HepG2 (cell line): ENCODE measurements around the gene LYSET. TPM values are rescaled to one million over a fixed set of nuclear protein-coding genes. Genes with fewer than 3 reads are reported as not detected.
A peak's percentile ranks its signal among the peaks of the same experiment; 100 is the strongest.

ENCODE experiments used
- ATM ChIP-seq: fragments of 450-650 bp; IDR thresholded peaks from 2 replicates; pipeline ENCODE4 v1.7.1; 2017; ENCODE audit warnings: mild to moderate bottlenecking, borderline replicate concordance
- DNMT1 ChIP-seq: sonication (generic); formaldehyde crosslinking; IDR thresholded peaks from 2 replicates; pipeline ENCODE4 v1.5.1; 2020; ENCODE audit warnings: mild to moderate bottlenecking, missing genetic modification reagents
- FLYWCH1 ChIP-seq: sonication (generic); formaldehyde crosslinking; IDR thresholded peaks from 2 replicates; pipeline ENCODE4 v1.8.1; 2023; ENCODE audit warnings: mild to moderate bottlenecking, missing genetic modification reagents
- HMG20B ChIP-seq: conservative IDR thresholded peaks from 2 replicates; pipeline ENCODE4 v1.6.1; 2016; ENCODE audit warnings: missing genetic modification reagents, missing compliant biosample characterization
- ISL2 ChIP-seq: sonication (generic); formaldehyde crosslinking; IDR thresholded peaks from 2 replicates; pipeline ENCODE4 v1.5.0; 2020; ENCODE audit warnings: missing genetic modification reagents
- JUNB ChIP-seq: sonication (generic); formaldehyde crosslinking; IDR thresholded peaks from 2 replicates; pipeline ENCODE4 v1.8.0; 2022; ENCODE audit warnings: missing genetic modification reagents, mild to moderate bottlenecking, borderline replicate concordance
- NR2F2 ChIP-seq: IDR thresholded peaks from 2 replicates; pipeline ENCODE4 v1.6.1; 2012; ENCODE audit warnings: low read depth, inconsistent platforms, borderline replicate concordance
- SETDB1 ChIP-seq: sonication (generic); formaldehyde crosslinking; IDR thresholded peaks from 2 replicates; pipeline ENCODE4 v1.5.1; 2020; ENCODE audit warnings: missing genetic modification reagents, mild to moderate bottlenecking, borderline replicate concordance
- ZFP37 ChIP-seq: sonication (generic); formaldehyde crosslinking; IDR thresholded peaks from 2 replicates; pipeline ENCODE4 v1.4.0; 2020; ENCODE audit warnings: missing genetic modification reagents, borderline replicate concordance
- ZNF33A ChIP-seq: sonication (generic); formaldehyde crosslinking; IDR thresholded peaks from 2 replicates; pipeline ENCODE4 v1.5.1; 2020; ENCODE audit warnings: missing genetic modification reagents, mild to moderate bottlenecking, moderate library complexity, borderline replicate concordance
- ZNF552 ChIP-seq: sonication (generic); formaldehyde crosslinking; IDR thresholded peaks from 2 replicates; pipeline ENCODE4 v1.9.0; 2022; ENCODE audit warnings: missing genetic modification reagents, mild to moderate bottlenecking, borderline replicate concordance
- ZNF605 ChIP-seq: sonication (generic); formaldehyde crosslinking; IDR thresholded peaks from 2 replicates; pipeline ENCODE4 v1.8.0; 2022; ENCODE audit warnings: mild to moderate bottlenecking, missing genetic modification reagents
- ZNF652 ChIP-seq: IDR thresholded peaks from 2 replicates; pipeline ENCODE4 v1.6.1; 2016; ENCODE audit warnings: low read depth, borderline replicate concordance
- polyA plus RNA-seq, 8 experiments: library from polyadenylated mRNA; depleted of rRNA in 3 of 8; stranded (reverse) in 7 of 8; unstranded in 1 of 8; fragments of >200 nt; fragmentation: Illumina TruSeq in 4 of 8; extraction: Trizol in 4 of 8; gene quantifications; 2 replicates each; pipeline versions ENCODE4 v1.2.1 to v1.2.3, GENCODE V29; 2011 to 2016; ENCODE audit warnings: low read depth in 4 of 8, missing spikeins in 1 of 8, mixed read lengths in 1 of 8; ENCODE audit not compliant: insufficient read depth in 1 of 8
- total RNA-seq, 5 experiments: library from RNA; depleted of rRNA; stranded (reverse); fragments of >200 nt; fragmentation: Illumina TruSeq; extraction: Trizol; gene quantifications; 2 replicates each; pipeline ENCODE4 v1.2.3, GENCODE V29; 2016; ENCODE audit warnings: low read depth in 1 of 5
- TF ChIP-seq, protein P1 (sequence below), 2 experiments: IDR thresholded peaks; 2 replicates each; pipeline ENCODE4 v1.6.1; 2011 to 2012; ENCODE audit warnings: low read length in 2 of 2, borderline replicate concordance in 1 of 2, low read depth in 1 of 2, mild to moderate bottlenecking in 1 of 2, moderate library complexity in 1 of 2
- TF ChIP-seq, protein P2 (sequence below): sonication (generic); formaldehyde crosslinking; IDR thresholded peaks from 2 replicates; pipeline ENCODE4 v1.4.0; 2020; ENCODE audit warnings: missing genetic modification reagents
- TF ChIP-seq, protein P3 (sequence below): sonication (generic); formaldehyde crosslinking; IDR thresholded peaks from 2 replicates; pipeline ENCODE4 v1.4.0; 2020; ENCODE audit warnings: mild to moderate bottlenecking, low read depth, missing genetic modification reagents
- TF ChIP-seq, protein P4 (sequence below): sonication (generic); formaldehyde crosslinking; IDR thresholded peaks from 2 replicates; pipeline ENCODE4 v1.4.0; 2020; ENCODE audit warnings: missing genetic modification reagents

LYSET gene
- total and polyA plus RNA-seq, 2 of the 13 experiments (the other 11 are each of a cell fraction or from before 2014, with no cell fraction given): 19.1 to 36.6 TPM

DNA sequence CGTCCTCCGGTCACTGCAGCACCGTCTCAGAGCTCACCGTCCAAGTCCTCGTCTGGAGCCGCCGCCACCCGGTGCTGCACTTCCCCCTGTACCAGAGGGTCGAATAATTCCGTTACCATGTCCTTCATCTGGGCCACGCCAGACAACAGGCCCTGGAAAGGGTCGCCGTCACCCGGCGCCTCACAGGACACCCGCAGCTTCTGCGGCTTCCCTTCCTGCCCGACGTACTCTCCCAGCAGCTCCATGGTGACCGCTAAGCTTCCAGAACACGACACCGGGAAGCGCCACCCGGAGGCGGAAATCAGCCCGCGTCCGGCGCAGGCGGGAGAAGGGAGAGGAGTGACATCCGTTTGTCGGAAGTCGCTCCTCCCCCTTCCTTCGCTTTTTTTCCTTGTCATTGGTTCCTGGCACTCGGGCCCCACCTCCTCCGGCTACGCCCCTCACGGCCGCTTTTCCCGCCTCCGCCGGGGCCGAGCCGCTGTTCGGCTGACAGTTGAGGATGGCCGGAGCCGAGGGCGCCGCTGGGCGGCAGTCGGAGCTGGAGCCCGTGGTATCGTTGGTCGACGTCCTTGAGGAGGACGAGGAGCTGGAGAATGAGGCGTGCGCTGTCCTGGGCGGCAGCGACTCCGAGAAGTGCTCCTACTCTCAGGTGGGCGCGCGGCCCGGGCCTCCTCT lies 21.8 kb downstream of the LYSET start, which contains the start of the genes GON7 and UBR7 (continued):
- TF ChIP-seq, protein P1, sequence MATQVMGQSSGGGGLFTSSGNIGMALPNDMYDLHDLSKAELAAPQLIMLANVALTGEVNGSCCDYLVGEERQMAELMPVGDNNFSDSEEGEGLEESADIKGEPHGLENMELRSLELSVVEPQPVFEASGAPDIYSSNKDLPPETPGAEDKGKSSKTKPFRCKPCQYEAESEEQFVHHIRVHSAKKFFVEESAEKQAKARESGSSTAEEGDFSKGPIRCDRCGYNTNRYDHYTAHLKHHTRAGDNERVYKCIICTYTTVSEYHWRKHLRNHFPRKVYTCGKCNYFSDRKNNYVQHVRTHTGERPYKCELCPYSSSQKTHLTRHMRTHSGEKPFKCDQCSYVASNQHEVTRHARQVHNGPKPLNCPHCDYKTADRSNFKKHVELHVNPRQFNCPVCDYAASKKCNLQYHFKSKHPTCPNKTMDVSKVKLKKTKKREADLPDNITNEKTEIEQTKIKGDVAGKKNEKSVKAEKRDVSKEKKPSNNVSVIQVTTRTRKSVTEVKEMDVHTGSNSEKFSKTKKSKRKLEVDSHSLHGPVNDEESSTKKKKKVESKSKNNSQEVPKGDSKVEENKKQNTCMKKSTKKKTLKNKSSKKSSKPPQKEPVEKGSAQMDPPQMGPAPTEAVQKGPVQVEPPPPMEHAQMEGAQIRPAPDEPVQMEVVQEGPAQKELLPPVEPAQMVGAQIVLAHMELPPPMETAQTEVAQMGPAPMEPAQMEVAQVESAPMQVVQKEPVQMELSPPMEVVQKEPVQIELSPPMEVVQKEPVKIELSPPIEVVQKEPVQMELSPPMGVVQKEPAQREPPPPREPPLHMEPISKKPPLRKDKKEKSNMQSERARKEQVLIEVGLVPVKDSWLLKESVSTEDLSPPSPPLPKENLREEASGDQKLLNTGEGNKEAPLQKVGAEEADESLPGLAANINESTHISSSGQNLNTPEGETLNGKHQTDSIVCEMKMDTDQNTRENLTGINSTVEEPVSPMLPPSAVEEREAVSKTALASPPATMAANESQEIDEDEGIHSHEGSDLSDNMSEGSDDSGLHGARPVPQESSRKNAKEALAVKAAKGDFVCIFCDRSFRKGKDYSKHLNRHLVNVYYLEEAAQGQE (IDR thresholded peaks at IDR 0.05; ENCODE audit: borderline replicate concordance in 1 of 2, low read depth in 1 of 2, low read length in 2 of 2): peak in 1 of 2 experiments; percentile 17; a peak in 2 of 4 replicates
- 0 out of 2 replicates have a peak, but pooled peaks have one; percentile 54 for TF ChIP-seq ZNF552 (CRISPR knock-in tag)
- TF ChIP-seq ISL2: no peak; the same call in 1 of the 2 replicates
- no peak for TF ChIP-seq SETDB1 (CRISPR knock-in tag)
- TF ChIP-seq ZNF33A: no peak
- peak; percentile 84 for TF ChIP-seq ZNF605 (CRISPR knock-in tag)
- TF ChIP-seq, protein P2, sequence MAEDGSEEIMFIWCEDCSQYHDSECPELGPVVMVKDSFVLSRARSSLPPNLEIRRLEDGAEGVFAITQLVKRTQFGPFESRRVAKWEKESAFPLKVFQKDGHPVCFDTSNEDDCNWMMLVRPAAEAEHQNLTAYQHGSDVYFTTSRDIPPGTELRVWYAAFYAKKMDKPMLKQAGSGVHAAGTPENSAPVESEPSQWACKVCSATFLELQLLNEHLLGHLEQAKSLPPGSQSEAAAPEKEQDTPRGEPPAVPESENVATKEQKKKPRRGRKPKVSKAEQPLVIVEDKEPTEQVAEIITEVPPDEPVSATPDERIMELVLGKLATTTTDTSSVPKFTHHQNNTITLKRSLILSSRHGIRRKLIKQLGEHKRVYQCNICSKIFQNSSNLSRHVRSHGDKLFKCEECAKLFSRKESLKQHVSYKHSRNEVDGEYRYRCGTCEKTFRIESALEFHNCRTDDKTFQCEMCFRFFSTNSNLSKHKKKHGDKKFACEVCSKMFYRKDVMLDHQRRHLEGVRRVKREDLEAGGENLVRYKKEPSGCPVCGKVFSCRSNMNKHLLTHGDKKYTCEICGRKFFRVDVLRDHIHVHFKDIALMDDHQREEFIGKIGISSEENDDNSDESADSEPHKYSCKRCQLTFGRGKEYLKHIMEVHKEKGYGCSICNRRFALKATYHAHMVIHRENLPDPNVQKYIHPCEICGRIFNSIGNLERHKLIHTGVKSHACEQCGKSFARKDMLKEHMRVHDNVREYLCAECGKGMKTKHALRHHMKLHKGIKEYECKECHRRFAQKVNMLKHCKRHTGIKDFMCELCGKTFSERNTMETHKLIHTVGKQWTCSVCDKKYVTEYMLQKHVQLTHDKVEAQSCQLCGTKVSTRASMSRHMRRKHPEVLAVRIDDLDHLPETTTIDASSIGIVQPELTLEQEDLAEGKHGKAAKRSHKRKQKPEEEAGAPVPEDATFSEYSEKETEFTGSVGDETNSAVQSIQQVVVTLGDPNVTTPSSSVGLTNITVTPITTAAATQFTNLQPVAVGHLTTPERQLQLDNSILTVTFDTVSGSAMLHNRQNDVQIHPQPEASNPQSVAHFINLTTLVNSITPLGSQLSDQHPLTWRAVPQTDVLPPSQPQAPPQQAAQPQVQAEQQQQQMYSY (CRISPR knock-in tag): peak; percentile 32; the same call in 1 of the 2 replicates
- no peak for TF ChIP-seq HMG20B (CRISPR knock-in tag)
- TF ChIP-seq ATM: no peak
- TF ChIP-seq, protein P3, sequence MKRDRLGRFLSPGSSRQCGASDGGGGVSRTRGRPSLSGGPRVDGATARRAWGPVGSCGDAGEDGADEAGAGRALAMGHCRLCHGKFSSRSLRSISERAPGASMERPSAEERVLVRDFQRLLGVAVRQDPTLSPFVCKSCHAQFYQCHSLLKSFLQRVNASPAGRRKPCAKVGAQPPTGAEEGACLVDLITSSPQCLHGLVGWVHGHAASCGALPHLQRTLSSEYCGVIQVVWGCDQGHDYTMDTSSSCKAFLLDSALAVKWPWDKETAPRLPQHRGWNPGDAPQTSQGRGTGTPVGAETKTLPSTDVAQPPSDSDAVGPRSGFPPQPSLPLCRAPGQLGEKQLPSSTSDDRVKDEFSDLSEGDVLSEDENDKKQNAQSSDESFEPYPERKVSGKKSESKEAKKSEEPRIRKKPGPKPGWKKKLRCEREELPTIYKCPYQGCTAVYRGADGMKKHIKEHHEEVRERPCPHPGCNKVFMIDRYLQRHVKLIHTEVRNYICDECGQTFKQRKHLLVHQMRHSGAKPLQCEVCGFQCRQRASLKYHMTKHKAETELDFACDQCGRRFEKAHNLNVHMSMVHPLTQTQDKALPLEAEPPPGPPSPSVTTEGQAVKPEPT: peak; percentile 46; the same call in 1 of the 2 replicates
- TF ChIP-seq JUNB (CRISPR knock-in tag): no peak
- no peak for TF ChIP-seq FLYWCH1 (CRISPR knock-in tag)
- TF ChIP-seq ZNF652 (CRISPR knock-in tag): 0 out of 2 replicates have a peak, but pooled peaks have one; percentile 1
- peak; percentile 78; the same call in 1 of the 2 replicates for TF ChIP-seq ZFP37
- TF ChIP-seq, protein P4, sequence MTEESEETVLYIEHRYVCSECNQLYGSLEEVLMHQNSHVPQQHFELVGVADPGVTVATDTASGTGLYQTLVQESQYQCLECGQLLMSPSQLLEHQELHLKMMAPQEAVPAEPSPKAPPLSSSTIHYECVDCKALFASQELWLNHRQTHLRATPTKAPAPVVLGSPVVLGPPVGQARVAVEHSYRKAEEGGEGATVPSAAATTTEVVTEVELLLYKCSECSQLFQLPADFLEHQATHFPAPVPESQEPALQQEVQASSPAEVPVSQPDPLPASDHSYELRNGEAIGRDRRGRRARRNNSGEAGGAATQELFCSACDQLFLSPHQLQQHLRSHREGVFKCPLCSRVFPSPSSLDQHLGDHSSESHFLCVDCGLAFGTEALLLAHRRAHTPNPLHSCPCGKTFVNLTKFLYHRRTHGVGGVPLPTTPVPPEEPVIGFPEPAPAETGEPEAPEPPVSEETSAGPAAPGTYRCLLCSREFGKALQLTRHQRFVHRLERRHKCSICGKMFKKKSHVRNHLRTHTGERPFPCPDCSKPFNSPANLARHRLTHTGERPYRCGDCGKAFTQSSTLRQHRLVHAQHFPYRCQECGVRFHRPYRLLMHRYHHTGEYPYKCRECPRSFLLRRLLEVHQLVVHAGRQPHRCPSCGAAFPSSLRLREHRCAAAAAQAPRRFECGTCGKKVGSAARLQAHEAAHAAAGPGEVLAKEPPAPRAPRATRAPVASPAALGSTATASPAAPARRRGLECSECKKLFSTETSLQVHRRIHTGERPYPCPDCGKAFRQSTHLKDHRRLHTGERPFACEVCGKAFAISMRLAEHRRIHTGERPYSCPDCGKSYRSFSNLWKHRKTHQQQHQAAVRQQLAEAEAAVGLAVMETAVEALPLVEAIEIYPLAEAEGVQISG (CRISPR knock-in tag): peak; percentile 87
- no peak for TF ChIP-seq NR2F2
- no peak for TF ChIP-seq DNMT1 (CRISPR knock-in tag)
